ENCODE measurements around the gene IGFBP6.

Gene IGFBP6

DNA sequence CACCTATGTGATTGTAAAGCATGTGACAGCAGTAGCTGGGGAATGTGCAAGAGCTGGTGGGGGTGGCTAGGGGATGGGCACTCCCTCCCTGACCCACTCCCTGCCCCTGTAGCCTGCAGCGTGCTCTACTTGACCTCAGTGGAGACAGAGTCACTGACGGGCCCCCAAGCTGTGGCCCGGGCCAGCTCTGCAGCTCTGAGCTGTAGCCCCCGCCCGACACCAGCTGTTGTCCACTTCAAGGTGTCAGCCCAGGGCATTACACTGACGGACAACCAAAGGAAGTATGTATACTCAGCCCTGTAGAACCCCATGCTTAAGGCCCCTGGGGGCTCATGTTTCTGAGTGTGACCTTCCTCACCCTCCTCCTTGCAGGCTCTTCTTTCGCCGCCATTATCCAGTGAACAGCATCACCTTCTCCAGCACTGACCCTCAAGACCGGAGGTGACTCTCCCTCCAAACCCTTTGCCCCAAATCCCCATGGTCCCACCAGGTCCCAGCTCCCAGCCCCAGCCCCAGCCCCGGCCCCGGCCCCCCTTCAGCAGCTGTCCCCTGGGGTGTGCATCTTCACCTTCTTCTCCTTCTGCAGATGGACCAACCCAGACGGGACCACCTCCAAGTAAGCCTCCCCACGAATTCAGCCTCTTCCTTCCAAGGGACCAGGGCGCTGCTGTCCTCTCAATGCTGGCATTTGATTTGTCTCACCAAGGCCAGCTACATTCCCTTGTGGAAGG is 34.3 kb upstream of the IGFBP6 start:
- TF ChIP-seq, protein P1, sequence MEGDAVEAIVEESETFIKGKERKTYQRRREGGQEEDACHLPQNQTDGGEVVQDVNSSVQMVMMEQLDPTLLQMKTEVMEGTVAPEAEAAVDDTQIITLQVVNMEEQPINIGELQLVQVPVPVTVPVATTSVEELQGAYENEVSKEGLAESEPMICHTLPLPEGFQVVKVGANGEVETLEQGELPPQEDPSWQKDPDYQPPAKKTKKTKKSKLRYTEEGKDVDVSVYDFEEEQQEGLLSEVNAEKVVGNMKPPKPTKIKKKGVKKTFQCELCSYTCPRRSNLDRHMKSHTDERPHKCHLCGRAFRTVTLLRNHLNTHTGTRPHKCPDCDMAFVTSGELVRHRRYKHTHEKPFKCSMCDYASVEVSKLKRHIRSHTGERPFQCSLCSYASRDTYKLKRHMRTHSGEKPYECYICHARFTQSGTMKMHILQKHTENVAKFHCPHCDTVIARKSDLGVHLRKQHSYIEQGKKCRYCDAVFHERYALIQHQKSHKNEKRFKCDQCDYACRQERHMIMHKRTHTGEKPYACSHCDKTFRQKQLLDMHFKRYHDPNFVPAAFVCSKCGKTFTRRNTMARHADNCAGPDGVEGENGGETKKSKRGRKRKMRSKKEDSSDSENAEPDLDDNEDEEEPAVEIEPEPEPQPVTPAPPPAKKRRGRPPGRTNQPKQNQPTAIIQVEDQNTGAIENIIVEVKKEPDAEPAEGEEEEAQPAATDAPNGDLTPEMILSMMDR (IDR thresholded peaks at IDR 0.05), result no peak
- H3K4me3 Mint-ChIP-seq, result no peak overlapping the region
- no peaks in the 10 kb centered on the region for H3K36me3 Mint-ChIP-seq (ENCODE audit: low read depth)
- H3K4me1 Mint-ChIP-seq, result peaks cover 53% of the 10 kb centered on the region
- H3K9me3 Mint-ChIP-seq, result no peaks in the 10 kb centered on the region
- peaks cover under 1% of the 10 kb centered on the region for H3K27me3 Mint-ChIP-seq (ENCODE audit: low read depth, poor library complexity)
- no peak for DNase-seq
- no peak overlapping the region for H3K27ac Mint-ChIP-seq

DNA sequence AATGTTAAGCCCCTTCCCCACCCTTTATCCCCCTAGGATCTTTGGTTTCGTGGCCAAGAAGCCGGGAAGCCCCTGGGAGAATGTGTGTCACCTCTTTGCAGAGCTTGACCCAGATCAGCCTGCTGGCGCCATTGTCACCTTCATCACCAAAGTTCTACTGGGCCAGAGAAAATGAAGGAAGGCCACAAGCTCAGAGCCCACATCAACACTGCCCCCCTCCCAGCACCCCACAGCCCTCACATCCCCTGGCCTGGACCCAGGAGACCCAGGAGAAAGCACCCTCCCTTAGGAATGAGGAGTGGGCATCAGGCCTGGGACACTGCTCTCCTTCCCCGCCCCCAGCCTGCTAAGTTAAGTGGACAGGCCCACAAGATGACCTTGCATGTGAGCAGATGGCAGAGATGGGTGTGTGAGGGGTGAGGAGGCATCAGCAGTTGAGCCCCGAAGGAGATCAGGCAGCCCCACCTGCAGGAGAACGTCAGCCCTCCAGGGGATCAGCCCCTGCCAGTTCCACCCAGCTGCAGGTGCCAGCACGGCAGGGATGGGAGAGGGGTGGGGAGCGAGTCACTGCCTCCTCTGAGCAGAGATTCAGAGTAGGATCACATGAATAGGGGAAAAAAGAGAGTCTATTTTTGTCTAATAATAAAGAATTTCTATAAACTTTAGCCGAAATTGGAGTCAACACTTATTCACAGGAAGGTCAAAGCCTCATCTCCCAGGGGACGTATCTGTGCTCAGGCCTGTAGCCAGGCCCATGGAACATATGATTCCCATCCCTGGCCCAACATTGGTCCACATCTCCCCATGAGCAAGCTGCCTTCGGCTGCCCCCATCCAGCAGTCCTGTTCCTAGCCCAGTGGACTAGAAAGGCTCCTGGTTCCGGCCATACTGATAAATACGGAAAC is 33.5 kb upstream of the IGFBP6 start:
- no peaks in the 10 kb centered on the region for H3K36me3 Mint-ChIP-seq (ENCODE audit: low read depth)
- peaks cover 61% of the 10 kb centered on the region for H3K4me1 Mint-ChIP-seq
- no peaks in the 10 kb centered on the region for H3K9me3 Mint-ChIP-seq
- no peak overlapping the region for H3K4me3 Mint-ChIP-seq
- TF ChIP-seq, protein P1 (IDR thresholded peaks at IDR 0.05), result no peak
- no peak overlapping the region for H3K27ac Mint-ChIP-seq
- DNase-seq, result no peak
- no peaks in the 10 kb centered on the region for H3K27me3 Mint-ChIP-seq (ENCODE audit: low read depth, poor library complexity)

DNA sequence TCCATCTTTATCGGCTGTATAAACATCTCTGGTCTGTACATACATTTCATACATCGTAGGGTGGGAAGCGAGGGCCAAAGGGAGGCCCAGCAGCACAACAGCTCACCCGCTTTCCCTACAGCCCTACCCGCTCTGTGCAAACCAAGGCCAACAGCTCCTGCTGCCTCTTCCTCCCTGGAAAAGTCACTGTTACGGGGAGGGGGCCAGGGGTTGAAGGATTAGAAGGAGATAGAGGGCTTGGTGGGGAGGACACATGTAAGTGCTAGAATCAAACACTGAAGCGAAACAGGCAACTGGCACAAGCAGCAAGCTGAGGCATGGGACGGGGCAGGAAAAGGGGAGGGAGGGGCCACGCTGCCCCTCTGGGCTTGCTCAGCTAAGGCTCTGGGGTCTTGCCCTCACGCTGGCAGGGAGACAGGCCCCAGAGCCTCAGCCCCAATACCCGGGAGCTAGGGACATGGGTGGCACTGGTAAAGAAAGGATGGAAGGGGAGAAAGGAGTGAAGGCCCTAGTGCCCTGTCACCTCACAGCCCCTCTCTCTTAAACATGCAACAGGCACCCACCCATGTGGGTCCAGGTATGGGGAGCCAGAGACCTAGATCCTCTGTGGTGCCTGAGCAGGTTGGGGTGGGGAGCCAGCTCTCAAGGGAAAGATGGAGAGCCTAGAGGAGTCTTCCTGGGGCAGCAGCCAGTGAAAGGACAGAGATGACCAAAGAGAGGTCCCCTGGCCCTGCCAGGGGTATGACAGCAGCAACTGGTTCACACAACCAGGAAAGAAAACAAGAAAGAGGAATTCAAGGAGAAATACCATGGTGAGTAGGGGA is 32.6 kb upstream of the IGFBP6 start:
- TF ChIP-seq, protein P1 (IDR thresholded peaks at IDR 0.05), result no peak
- no peaks in the 10 kb centered on the region for H3K9me3 Mint-ChIP-seq
- DNase-seq, result no peak
- no peaks in the 10 kb centered on the region for H3K36me3 Mint-ChIP-seq (ENCODE audit: low read depth)
- peaks cover 3% of the 10 kb centered on the region for H3K27me3 Mint-ChIP-seq (ENCODE audit: low read depth, poor library complexity)
- peak overlapping the region; percentile 11 for H3K27ac Mint-ChIP-seq
- H3K4me3 Mint-ChIP-seq, result no peak overlapping the region
- peaks cover 67% of the 10 kb centered on the region for H3K4me1 Mint-ChIP-seq

DNA sequence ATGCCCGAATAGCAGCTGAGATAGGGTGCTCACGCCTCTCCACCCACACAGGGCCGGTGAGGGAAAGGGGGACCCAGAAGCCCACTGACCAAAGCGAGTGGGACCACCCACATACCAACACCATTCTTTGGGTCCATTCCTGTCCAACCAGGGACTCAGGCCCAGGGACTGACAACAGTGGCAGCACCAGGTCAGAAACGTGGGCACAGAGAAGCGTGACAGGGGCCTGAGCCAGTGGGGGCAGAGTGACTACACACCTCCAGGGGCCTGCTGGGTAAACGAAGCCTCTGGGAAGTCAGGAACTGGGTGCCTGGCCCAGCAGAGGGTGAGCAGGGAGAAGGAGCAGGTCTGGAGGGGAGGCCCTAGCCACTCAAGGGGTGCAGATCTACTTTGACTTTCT is 32.0 kb upstream of the IGFBP6 start:
- DNase-seq, result no peak
- H3K27ac Mint-ChIP-seq, result no peak overlapping the region
- H3K27me3 Mint-ChIP-seq (ENCODE audit: low read depth, poor library complexity), result peaks cover 3% of the 10 kb centered on the region
- no peak overlapping the region for H3K4me3 Mint-ChIP-seq
- no peaks in the 10 kb centered on the region for H3K9me3 Mint-ChIP-seq
- H3K4me1 Mint-ChIP-seq, result peaks cover 74% of the 10 kb centered on the region
- TF ChIP-seq, protein P1 (IDR thresholded peaks at IDR 0.05), result no peak
- no peaks in the 10 kb centered on the region for H3K36me3 Mint-ChIP-seq (ENCODE audit: low read depth)

DNA sequence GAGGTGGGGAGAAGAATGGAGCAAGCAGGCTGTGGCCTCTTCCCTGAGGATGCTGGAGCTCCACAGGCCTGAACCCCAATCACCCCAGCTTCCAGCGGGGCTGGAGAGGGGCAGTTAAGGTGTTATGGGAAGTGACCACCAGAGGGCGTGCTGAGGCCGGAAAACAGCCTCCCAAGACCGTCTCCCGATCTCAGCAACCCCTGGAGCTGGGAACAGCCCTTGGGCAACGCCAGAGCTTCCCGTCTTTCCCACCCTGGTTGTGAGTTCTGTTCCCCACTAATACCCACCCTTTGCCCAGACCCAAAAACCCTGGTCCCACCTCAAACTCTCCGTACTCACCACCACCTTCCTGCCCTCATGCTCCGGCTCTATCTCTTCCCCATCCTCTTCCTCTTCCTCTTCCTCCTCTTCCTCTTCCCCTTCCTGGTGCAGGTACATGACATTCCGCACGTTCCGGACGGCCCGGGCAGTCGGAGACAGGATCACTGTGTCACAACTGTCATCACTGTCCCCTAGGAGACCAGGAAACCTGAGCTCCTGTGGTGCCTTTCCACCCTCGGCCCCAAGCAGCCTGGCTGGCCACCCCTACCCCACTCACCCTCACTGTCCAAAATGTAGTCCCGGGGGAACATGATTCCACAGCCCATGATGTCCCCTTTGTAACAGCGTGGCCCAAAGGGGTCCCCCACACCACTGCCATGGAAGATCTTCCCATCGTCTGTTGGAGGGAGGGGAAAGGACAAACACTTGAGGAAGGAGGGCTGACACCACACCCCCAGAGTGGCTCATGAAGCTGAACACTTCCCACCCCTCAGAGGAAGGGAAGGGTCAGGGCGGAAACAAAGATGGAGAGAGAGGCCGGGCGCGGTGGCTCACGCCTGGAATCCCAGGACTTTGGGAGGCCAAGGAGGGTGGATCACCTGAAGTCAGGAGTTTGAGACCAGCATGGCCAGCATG is 31.2 kb upstream of the IGFBP6 start:
- peaks cover 79% of the 10 kb centered on the region for H3K4me1 Mint-ChIP-seq
- H3K27me3 Mint-ChIP-seq (ENCODE audit: low read depth, poor library complexity), result peaks cover 3% of the 10 kb centered on the region
- no peak overlapping the region for H3K4me3 Mint-ChIP-seq
- peak overlapping the region; percentile 50 for H3K27ac Mint-ChIP-seq
- TF ChIP-seq, protein P1 (IDR thresholded peaks at IDR 0.05), result peak; percentile 89
- no peaks in the 10 kb centered on the region for H3K9me3 Mint-ChIP-seq
- no peaks in the 10 kb centered on the region for H3K36me3 Mint-ChIP-seq (ENCODE audit: low read depth)
- DNase-seq, result peak; percentile 83
